T-helper 2 cell treated with Interferon-gamma antibody and Interleukin-4, amounts not matched to agents 100 ng/mL and 5 ng/mL, for 36 hours (primary cell): ENCODE measurements around the gene SLC19A1. TPM values are rescaled to one million over a fixed set of nuclear protein-coding genes. Genes with fewer than 3 reads are reported as not detected.

Experiments
- intact Hi-C: fragments of 100-400 bp; cut with micrococcal nuclease; formaldehyde crosslinking; loops from one replicate; pipeline ENCODE4 v1.15.1; 2023
- total RNA-seq: library from RNA; stranded (reverse); gene quantifications from 2 replicates; pipeline ENCODE4 v1.2.3, GENCODE V29; 2022

SLC19A1 gene
- total RNA-seq, 1 donor from 2014 or later = 54.1 TPM

GRCh38 chr21:45545691-45546531 is 3.7 kb upstream of the SLC19A1 start:
- intact Hi-C loops = no loop called here

- intact Hi-C loops = no loop called here
Observed at GRCh38 chr21:45545236-45545570, 3.0 kb upstream of the SLC19A1 start.

GRCh38 chr21:45544449-45545235 is 2.4 kb upstream of the SLC19A1 start:
- intact Hi-C loops = loop anchor here (5.0 kb wide), 1 partner anchor 257 kb away; the partner anchor contains the start of gene POFUT2

- intact Hi-C loops = loop anchor here (5.0 kb wide), 1 partner anchor 257 kb away; the partner anchor contains the start of gene POFUT2
Observed at GRCh38 chr21:45543710-45544448, 1.6 kb upstream of the SLC19A1 start.

- intact Hi-C loops = loop anchor here (5.0 kb wide), 1 partner anchor 256 kb away; the partner anchor contains the start of gene POFUT2
Observed at GRCh38 chr21:45543371-45543709, 1.1 kb upstream of the SLC19A1 start.

- intact Hi-C loops = loop anchor here (1.0 to 5.0 kb wide), 4 partner anchors 7 to 256 kb away; partner anchors contain the start of genes PCBP3 and POFUT2
Observed at GRCh38 chr21:45542667-45543370, 579 bp upstream of the SLC19A1 start.

GRCh38 chr21:45541221-45542039 is 810 bp downstream of the SLC19A1 start:
- intact Hi-C loops = loop anchor here (1.0 to 5.0 kb wide), 5 partner anchors 9 to 254 kb away; partner anchors contain the start of genes PCBP3 and POFUT2

- intact Hi-C loops = loop anchor here (2.0 to 5.0 kb wide), 2 partner anchors 14 to 253 kb away; partner anchors contain the start of gene POFUT2
Observed at GRCh38 chr21:45540601-45540970, 1.7 kb downstream of the SLC19A1 start.

- intact Hi-C loops = loop anchor here (2.0 to 5.0 kb wide), 2 partner anchors 15 to 253 kb away; partner anchors contain the start of gene POFUT2
Observed at GRCh38 chr21:45539796-45540600, 2.2 kb downstream of the SLC19A1 start.

- intact Hi-C loops = no loop called here
Observed at GRCh38 chr21:45539046-45539795, 3.0 kb downstream of the SLC19A1 start.

- intact Hi-C loops = no loop called here
Observed at GRCh38 chr21:45538381-45539045, 3.7 kb downstream of the SLC19A1 start.

GRCh38 chr21:45537746-45538291 is 4.4 kb downstream of the SLC19A1 start:
- intact Hi-C loops = no loop called here

GRCh38 chr21:45537111-45537745 is 5.0 kb downstream of the SLC19A1 start:
- intact Hi-C loops = no loop called here

- intact Hi-C loops = no loop called here
Observed at GRCh38 chr21:45536301-45537081, 5.7 kb downstream of the SLC19A1 start.

GRCh38 chr21:45535341-45536081 is 6.7 kb downstream of the SLC19A1 start:
- intact Hi-C loops = no loop called here
